DND-41 (cell line): ENCODE data around the gene ALDH9A1.
"Not testable (repeated sequence)": the region's sequence is repeated elsewhere in the genome, so short reads cannot be mapped to it uniquely, and the experiment has no call there.

Experiments used
- EZH2 ChIP-seq: IDR thresholded peaks from 3 replicates; pipeline ENCODE4 v1.6.1; 2012; ENCODE audit warnings: borderline replicate concordance, low read depth, mild to moderate bottlenecking, moderate library complexity, low read length, inconsistent platforms; ENCODE audit not compliant: severe bottlenecking
- TF ChIP-seq, protein P1 (sequence below): IDR thresholded peaks from 2 replicates; pipeline ENCODE4 v1.5.1; 2012; ENCODE audit warnings: borderline replicate concordance, low read length, moderate library complexity, mild to moderate bottlenecking; ENCODE audit not compliant: poor library complexity, severe bottlenecking; ENCODE audit errors: extremely low read depth

DNA sequence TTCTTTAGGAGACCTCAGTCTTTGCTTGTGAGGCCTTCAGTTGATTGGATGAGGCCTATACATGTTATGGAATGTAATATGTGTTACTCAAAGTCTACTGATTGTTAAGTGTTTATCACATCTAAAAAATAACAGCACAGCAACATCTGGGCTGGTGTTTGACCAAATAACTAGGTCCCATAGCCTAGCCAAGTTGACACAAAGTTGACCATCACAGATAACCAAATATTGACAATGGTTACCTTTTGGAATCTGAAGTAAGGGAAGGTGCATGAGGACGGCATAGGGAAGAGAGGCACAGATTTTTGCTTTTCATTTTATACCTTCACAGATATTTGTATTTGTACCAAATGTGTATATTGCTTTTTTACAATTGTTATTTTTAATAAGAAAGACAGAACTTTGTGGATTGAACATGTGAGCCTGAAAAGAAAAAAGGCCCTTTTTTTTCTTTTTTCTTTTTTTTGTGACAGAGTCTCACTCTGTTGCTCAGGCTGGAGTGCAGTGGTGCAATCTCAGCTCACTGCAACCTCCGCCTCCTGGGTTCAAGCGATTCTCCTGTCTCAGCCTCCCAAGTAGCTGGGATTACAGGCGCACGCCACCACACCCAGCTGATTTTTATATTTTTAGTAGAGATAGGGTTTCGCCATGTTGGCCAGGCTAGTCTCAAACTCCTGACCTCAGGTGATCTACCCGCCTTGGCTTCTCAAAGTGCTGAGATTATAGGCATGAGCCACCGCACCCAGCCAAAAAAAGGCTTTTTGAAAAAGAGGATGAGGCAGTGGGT, 18.1 kb upstream of the ALDH9A1 start:
- TF ChIP-seq, protein P1, sequence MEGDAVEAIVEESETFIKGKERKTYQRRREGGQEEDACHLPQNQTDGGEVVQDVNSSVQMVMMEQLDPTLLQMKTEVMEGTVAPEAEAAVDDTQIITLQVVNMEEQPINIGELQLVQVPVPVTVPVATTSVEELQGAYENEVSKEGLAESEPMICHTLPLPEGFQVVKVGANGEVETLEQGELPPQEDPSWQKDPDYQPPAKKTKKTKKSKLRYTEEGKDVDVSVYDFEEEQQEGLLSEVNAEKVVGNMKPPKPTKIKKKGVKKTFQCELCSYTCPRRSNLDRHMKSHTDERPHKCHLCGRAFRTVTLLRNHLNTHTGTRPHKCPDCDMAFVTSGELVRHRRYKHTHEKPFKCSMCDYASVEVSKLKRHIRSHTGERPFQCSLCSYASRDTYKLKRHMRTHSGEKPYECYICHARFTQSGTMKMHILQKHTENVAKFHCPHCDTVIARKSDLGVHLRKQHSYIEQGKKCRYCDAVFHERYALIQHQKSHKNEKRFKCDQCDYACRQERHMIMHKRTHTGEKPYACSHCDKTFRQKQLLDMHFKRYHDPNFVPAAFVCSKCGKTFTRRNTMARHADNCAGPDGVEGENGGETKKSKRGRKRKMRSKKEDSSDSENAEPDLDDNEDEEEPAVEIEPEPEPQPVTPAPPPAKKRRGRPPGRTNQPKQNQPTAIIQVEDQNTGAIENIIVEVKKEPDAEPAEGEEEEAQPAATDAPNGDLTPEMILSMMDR = not testable (repeated sequence)
- not testable (repeated sequence) for TF ChIP-seq EZH2
